Cardiac fibroblast (primary cell): ENCODE results near the gene PGA4.

ENCODE experiments used
- DNase-seq, 2 donors: peaks; one replicate each; pipeline versions ENCODE4 v3.0.0 to v3.0.0-alpha.2; 2010; ENCODE audit warnings: low read depth in 2 of 2
- H3K4me3 ChIP-seq, 2 donors: replicated peaks in 1 of 2; 1 replicate in 1 of 2; 2 replicates in 1 of 2; pipeline ENCODE4 v1.5.1; 2011; ENCODE audit warnings: low read depth in 2 of 2, low read length in 2 of 2, mild to moderate bottlenecking in 2 of 2, moderate library complexity in 1 of 2
- CTCF ChIP-seq: IDR thresholded peaks from one replicate; pipeline ENCODE4 v1.5.1; 2011; ENCODE audit warnings: low read depth, mild to moderate bottlenecking, low read length, inconsistent platforms

PGA4 gene

GRCh38 chr11:61181489-61181888, 40.7 kb upstream of the PGA4 start:
- no peak for TF ChIP-seq CTCF
- no peak overlapping the region for H3K4me3 ChIP-seq
- DNase-seq, result no peak

GRCh38 chr11:61183645-61184044, 38.5 kb upstream of the PGA4 start:
- DNase-seq, result no peak
- no peak overlapping the region for H3K4me3 ChIP-seq
- TF ChIP-seq CTCF, result peak; percentile 3

- H3K4me3 ChIP-seq, result no peak overlapping the region
- no peak for TF ChIP-seq CTCF
- DNase-seq, result no peak
Observed at GRCh38 chr11:61186504-61186903, 35.6 kb upstream of the PGA4 start.

GRCh38 chr11:61187505-61188130, 34.5 kb upstream of the PGA4 start:
- DNase-seq, result peak; percentile 85 to 86
- H3K4me3 ChIP-seq, result no peak overlapping the region
- TF ChIP-seq CTCF, result peak; percentile 93

- TF ChIP-seq CTCF, result no peak
- no peak for DNase-seq
- H3K4me3 ChIP-seq, result no peak overlapping the region
Observed at GRCh38 chr11:61189933-61190332, 32.2 kb upstream of the PGA4 start.

- no peak for TF ChIP-seq CTCF
- no peak overlapping the region for H3K4me3 ChIP-seq
- no peak for DNase-seq
Observed at GRCh38 chr11:61193596-61193995, 28.6 kb upstream of the PGA4 start.

- no peak for TF ChIP-seq CTCF
- no peak for DNase-seq
- H3K4me3 ChIP-seq, result no peak overlapping the region
Observed at GRCh38 chr11:61194169-61194671, 27.9 kb upstream of the PGA4 start.
